NT2/D1 (cell line): ENCODE measurements around the gene FAM76A.

Experiments
- SUZ12 ChIP-seq: IDR thresholded peaks from 2 replicates; pipeline ENCODE4 v1.6.1; 2011; ENCODE audit not compliant: insufficient read length, insufficient read depth; ENCODE audit errors: extremely low read depth
- YY1 ChIP-seq: IDR thresholded peaks from 2 replicates; pipeline ENCODE4 v1.6.1; 2011; ENCODE audit not compliant: insufficient read length, insufficient read depth
- ZNF274 ChIP-seq: IDR thresholded peaks from 2 replicates; pipeline ENCODE4 v1.6.1; 2011; ENCODE audit warnings: mild to moderate bottlenecking, low read depth, low read length

- no peak for TF ChIP-seq YY1
- TF ChIP-seq SUZ12, result no peak
- TF ChIP-seq ZNF274, result no peak
Observed at GRCh38 chr1:27779122-27779521, 53.4 kb downstream of the FAM76A start.
